HL-60/S4 (cell line): ENCODE measurements around the gene NBEAL1.
"Not testable (repeated sequence)": the region's sequence is repeated elsewhere in the genome, so short reads cannot be mapped to it uniquely, and the experiment has no call there.

Source experiments
- in situ Hi-C: fragments of 300-500 bp; cut with MboI; formaldehyde crosslinking; loops from 2 replicates; pipeline ENCODE4 v1.14.3; 2022; ENCODE audit warnings: low sequenced_read_pairs

NBEAL1 gene

DNA sequence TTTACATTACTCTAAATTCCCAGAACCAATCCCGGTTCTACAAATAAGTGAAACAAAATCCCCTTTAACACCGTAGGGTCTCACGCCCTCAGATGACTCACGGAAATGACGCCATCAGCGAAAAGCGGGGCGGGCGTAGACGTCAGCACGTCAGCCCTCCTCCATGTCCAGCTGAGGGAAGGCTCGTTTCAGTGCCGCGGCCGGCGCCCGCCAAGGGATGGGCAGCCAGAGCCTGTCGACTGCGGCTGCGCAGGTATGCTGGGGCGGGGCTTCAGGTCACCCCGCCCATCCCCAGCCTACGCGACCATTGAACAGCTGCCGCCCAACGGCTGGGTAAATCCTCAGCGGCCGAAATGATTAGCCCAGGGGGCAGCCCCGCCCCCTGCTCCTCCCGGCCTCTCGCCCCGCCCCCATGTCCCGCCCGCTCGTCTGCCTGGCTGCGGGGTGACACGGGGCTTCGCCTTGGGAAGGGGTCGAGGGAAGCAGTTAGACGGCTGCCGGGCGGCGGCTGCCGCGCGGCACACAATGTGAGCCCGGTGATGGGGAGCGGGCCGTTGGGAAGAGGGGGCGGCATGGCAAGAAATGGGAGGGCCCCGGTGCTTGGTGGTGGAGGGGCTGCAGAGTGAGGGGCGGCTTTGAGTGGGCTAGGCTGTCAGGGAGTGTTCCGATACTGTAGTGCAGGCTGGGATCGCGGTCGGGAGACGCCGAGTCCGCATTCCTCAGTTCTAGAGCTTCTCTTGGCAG, at the start of gene NBEAL1:
NBEAL1 (plus strand) TSS at position 420 of the 744 bp plus-strand sequence. CDS start 1,510 bp downstream, outside the sequence.
- in situ Hi-C loops: no loop called here

DNA sequence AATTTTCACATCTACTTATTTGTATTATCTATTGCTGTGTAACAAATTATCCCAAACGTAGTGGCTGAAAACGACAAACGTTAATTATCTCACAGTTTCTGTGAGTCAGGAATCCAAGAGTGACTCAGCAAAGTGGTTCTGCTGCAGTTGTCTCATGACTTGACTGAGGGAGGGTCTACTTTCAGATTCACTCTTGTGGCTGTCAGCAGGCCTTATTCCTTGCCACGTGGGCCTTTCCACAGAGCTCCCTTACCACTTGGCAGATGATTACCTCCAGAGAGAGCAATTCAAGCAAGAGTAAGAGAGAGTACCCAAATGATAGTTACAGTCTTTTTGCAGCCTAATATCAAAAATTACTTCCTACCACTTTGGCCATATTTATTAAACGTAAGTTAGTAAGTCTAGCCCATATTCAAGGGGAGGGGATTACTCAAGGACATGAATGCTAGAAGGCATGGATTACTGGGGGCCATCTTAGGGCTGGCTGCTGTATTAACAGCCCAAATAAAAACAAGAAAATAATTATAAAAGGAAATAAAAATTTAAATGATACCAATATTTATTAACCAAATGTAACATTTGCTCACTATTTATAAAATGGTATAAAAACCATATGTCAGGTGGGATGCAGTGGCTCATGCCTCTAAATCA, 48.7 kb upstream of the NBEAL1 start:
- in situ Hi-C loops: no loop called here

DNA sequence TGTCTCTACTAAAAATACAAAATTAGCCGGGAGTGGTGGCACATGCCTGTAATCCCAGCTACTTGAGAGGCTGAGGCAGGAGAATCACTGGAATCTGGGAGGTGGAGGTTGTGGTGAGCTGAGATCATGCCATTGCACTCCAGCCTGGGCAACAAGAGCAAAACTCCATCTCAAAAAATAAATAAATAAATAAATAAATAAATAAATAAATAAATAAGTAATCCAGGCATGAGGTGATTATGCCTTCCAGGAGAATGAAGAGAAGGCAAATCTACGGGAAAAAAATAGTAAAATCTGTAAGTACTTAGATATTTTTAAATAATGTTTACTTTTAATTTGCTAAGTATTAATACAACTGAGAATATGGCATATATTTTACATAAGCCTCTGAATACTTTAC, 45.3 kb upstream of the NBEAL1 start:
- in situ Hi-C loops: not testable (repeated sequence)

DNA sequence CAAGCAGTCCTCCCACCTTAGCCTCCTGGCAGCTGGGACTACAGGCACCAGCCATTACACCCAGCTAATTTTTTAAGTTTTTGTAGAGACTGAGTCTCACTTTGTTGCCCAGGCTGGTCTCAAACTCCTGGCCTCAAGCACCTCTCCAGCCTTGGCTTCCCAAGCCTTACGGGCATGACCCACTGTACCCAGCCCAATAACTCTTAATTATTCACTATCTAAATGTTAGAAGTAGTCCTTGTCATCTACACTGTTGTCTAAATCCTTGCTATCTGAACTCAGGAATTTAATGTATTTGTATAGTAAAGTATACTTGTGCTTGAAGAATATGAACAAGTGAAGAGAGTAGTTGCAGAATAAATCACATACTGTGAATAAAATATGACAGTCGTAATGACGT, 37.9 kb upstream of the NBEAL1 start:
- in situ Hi-C loops: no loop called here

DNA sequence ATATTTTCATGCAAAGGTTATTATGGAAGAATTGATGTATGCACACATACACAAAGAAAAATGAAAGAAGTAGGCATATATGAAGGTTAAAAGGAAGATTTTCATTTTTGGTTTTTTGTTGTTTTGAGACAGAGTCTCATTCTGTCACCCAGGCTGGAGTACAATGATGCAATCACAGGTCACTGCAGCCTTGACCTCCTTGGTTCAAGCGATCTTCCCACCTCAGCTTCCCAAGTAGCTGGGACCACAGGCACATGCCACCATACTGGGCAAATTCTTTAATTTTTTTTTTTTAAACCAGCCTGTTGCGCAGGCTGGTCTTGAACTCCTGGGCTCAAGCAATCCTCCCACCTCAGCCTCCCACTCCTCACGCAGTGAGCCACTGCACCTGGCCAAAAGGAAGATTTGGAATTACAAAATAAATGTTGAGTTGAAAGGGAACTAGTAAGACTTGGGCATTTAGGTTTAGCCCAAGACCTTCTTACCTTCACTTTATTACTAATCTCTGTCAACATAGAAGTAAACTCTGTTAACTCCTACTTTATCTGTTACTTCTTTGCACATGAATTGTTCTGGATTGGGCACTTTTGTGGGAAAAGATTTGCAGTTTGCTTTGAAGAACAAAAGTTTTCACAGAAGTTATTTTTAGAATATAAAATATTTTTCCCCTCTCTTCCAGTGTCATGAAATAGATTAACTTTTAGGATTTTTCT, 31.7 kb upstream of the NBEAL1 start:
- in situ Hi-C loops: no loop called here

DNA sequence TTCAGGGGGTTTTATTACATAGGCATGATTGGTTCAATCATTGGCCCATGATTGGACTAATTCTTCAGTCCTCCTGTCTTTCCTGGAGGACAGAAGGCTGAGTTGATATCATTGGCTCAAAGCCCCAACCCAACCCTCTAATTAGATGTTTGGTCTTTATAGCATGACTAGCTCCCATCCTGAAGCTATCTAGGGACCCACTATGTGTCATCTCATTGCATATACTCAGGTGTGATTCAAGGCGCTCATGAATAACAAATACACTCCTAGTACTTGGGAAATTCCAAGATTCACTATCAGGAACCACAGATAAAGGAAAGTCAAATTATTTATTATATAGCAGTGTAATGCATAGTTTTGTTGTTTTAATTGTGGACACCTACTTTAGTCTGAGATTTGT, 24.9 kb upstream of the NBEAL1 start:
- in situ Hi-C loops: no loop called here

DNA sequence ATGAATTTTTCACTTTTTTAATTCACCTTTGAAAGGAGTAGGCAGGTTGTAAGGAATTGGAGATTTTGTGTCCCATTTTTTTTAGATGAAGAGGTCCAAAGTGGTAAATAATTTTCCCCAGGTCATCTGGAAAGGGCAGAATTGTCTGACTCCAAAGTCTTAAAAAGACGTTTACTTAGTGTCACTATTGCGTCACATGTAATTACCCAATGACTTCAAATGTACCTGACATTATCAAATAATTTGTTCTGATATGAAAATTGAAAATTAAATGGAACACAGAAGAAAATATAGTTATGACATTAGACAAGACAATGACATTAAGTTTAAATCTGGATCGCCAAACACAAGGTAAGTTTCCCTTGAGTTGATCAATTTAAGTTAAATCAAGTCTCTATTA, 24.2 kb upstream of the NBEAL1 start:
- in situ Hi-C loops: no loop called here

DNA sequence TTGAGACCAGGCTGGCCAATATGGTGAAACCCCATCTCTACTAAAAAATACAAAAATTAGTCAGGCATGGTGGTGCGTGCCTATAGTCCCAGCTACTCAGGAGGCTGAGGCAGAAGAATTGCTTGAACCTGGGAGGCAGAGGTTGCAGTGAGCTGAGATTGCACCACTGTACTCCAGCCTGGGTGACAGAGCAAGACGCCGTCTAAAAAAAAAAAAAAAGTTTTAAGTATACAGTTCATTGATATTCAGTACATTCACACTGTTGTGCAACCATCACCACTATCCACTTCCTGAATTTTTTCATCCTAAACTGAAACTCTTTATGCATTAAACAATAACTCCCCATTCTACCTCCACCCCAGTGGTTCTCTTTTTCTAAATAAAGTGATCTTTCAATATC, 17.6 kb upstream of the NBEAL1 start:
- in situ Hi-C loops: not testable (repeated sequence)

DNA sequence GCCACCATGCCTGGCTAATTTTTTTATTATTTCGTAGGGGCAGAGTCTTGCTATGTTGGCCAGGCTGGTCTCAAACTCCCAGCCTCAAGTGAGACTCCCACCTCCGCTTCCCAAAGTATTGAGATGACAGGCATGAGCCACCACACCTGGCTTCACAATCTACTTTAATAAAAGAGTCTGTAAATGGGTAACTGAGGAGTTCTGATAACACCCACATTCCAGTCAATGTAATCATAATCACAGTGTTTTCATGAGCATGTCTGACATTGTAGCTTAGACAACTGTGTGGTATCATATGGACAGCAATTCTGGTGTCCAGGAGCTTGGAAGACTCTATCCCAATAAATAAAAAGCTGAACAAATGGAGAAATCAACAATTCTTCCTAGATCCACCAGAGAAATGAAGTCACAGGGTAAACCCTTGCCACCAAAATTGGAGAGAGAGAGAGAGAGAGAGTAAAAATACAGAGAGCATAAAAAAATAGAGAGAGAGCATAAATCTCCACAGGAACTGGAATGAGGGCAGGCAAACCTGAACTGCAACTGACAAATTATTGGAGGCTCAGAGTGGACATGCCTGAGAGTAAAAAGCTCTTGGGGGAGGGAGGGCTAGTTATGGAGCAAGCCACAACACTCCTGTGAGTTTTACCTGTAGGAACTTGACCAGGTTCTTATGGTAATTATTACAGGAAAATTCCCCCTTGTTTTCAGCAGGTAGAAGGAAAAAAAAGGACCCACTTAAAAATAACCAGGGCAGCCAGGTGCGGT, 12.4 kb upstream of the NBEAL1 start:
- in situ Hi-C loops: no loop called here

DNA sequence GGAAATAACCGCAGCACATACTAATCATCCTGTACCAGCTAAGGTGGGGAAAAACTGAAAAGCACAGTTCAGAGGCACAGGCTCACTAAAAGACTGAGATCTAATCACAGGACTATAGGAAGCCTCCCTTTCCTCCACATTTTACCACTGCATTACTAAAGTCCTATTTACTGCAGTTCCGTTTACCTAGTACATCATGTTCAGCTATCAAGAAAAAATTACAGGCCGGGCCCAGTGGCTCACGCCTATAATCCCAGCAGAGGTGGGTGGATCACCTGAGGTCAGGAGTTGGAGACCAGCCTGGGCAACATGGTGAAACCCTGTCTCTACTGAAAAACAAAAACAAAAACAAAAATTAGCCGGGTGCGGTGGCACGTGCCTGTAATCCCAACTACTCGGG, 11.0 kb upstream of the NBEAL1 start:
- in situ Hi-C loops: no loop called here

DNA sequence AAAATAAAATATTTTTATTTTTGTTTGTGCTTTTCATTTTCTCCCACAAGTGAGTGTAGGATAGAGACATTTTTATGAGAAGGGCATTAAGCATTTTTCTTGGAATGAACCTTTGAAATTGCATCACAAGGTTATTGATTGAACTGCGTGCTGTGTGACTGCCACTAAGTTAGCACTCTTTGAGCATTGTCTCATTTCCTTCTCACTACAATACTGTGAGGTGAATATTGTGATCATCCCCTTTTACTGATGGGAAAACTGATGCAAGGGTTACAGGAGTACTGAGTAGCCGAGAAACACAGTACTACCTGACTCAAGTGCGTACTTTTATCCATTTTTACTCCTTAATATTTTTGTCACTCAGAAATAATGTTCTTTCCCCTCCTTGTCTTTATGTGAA, 2.0 kb downstream of the NBEAL1 start:
- in situ Hi-C loops: no loop called here

DNA sequence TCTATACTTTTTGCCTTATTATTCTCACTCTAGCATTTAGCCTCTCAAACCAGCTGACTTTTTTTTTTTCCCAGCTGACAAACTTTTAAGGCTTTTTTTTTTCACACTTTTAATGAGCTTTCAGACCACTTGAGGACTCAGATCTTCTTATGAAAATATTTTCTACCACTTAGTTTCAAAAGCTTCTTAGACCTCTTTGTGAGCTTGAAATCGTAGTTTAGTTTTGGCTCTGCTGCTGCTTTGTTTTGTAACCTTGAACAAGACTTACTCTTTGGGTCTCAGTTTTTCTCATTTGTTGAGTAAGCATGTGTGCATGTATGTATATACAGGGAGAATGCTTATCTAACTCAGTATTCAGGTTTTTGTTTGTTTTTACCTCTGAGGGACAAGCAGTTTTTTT, 3.5 kb downstream of the NBEAL1 start:
- in situ Hi-C loops: no loop called here

DNA sequence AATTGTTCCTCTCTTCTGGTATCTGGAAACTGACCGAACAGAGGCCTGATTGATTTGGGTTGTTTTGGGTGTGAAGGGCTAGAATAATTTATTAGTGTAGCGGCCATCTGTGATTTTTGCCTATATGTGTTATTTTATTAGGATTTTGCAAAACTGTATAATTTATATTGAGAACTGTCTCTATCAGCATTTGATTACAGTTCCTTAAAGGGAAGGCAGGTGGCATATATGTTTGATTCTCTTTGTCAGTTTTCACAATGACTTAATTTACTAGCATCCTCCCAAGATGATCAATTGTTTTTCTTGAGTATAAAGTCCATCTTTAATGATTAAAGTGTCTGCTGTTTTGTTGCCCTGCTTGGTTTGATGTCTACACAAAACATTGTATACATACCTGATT, 4.5 kb downstream of the NBEAL1 start:
- in situ Hi-C loops: no loop called here

DNA sequence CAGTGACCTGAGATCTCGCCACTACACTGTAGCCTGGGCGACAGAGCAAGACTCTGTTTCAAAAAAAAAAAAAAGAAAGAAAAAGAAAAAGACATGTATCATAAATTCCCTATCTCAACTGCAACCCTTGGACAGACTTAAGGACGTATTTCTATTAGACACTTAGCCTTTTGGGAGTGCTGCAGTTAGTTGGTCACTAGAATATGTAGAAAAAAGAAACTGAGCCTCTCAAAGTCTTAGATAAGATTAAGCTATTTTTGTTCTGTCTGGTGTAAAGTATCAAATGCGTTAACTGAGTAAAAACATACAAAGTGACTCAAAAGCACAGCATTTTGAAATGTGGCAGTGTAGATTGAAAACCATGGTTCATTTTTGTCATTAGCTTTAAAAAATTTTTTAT, 7.3 kb downstream of the NBEAL1 start:
- in situ Hi-C loops: no loop called here

DNA sequence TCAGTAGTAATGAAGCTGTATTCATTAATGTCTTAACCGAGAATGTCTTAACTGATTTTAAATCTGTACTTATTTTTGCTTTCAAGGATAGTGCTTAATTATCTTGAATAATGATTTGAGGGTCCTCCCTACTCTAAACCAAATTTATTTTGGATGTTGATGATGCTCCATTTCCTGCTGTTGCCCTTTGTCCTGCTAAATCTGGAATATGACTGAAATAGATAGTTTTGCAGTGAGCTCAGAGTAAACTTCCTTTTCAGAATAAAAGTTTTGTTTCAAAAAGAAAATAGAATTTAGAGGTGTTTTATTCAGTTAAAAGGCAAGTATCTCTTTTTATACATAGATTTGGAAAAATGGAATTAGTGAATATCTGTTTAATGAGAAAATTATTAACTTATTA, 8.1 kb downstream of the NBEAL1 start:
- in situ Hi-C loops: no loop called here

DNA sequence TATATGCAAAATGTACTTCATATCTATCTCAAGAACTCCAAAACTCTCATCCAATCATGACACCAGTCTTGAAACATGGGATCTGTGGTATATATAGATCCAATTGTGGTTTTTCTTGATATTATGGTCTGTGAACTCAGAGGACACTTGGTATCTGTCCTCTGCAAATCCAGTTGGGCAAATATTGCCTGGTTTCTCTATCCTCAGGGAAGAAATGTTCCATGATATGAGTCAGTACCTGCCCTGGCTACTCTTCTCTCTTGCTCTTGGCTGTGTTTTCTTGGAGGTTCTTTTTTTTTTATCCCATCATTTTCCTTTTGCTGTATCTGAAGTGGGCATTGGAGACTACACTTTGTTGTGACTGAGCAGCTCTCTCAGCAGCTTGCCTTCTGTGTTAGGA, 10.9 kb downstream of the NBEAL1 start:
- in situ Hi-C loops: no loop called here

DNA sequence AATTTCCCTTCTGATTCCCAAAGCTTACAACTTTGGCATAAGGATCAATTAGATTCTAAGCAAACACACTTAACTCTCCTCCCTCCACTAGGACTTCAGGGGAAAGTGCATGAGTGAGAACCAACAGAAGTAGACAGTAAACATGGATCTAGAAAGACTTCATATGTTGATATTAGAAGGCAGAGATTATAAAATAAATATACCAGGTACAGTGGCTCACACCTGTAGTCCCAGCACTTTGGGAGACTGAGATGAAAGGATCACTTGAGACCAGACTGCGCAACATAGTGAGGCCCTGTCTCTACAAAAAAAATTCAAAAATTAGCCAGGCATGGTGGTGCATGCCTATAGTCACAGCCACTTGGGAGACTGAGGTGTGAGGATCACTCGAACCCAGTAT, 15.9 kb downstream of the NBEAL1 start:
- in situ Hi-C loops: no loop called here

DNA sequence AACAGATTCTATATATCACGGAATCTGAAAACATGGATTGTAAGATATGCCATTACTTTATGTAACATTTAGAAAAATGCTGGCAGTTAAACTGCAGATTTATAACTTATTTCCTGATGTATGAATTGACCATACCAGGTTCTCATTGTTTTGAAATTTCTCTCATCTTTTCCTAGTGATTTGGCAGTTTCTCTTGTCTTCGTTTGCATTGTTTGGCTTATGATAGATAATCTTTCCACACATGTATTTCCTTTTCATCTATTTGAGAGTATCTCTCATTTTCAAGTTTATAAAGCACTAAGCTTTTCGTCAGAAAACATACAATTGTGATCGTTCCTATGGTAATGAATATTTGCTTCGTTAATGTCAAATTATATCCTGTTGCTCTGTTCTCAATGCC, 16.3 kb downstream of the NBEAL1 start:
- in situ Hi-C loops: no loop called here

DNA sequence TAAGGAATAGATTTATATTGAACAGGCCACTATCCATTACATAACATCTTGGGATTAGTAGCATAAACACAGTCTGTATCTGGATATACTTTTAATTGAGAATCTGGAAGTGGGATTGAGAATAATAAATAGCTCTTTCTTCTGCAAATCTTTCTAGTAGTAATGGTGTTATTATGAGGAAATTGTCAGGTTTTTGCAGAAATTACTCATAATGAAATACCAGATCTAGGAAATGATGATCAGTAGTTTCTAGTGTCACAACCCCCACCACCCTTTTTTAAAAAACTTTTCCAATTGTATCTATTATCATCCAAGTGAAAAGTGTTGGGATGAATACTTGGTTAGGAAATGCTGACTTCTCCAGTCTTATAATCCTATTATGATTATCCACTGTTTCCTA, 18.7 kb downstream of the NBEAL1 start:
- in situ Hi-C loops: no loop called here

DNA sequence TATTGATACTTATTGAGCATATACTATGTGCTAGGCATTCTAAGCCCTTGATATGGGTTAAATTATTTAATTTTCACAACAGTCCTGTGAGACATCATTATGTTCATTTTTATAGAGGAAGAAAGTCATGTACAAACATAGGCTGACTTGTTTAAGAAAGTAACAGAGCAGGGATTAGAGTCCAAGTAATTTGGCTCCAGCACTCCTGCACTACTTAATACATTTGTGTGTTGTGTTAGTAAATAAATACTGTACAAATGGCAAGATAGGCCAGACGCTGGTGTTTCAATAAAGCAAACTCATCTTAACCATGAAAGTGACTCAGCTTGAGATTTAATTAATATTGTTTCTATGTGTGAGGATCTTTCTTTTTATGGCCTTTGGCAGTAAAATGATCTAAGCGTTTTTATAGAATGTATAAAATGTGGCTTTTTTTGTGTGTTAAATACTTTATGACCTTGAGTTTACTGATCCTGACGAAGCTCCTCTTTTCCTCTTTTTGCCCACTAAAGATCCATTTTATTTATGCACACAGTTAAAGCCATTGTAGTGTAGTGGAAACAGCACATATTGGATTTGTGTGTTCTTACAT, 21.3 kb downstream of the NBEAL1 start:
- in situ Hi-C loops: no loop called here

DNA sequence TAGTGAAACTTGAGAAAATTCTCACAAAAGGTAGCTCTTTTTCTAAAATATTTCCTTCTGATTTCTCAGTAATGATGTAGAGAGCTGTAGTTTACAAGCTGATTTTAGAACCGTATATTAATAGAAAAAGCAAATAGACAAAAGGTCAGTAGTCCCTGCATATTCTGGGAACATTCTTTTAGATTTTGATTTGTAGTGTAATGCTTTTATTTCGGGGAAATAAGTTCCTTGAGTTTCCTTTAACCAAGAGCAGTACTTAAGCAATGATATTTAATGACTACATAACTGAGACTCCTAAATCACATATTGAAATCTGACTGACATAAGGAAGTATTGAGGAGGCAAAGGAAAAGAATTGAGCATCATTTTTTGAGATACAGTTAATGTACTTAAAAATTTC, 22.4 kb downstream of the NBEAL1 start:
- in situ Hi-C loops: no loop called here
